Stimulated activated CD4-positive, alpha-beta T cell treated with anti-CD3 and anti-CD28 coated beads, Interleukin-1b, Interleukin-23, amount 100 ng/mL, for 24 hours (primary cell): ENCODE results near the gene IRS2.

Source experiments
- DNase-seq, 4 experiments: peaks; one replicate each; pipeline ENCODE4 v3.0.0-alpha.2; 2020; ENCODE audit warnings: low read depth in 4 of 4, low spot score in 1 of 4

Gene IRS2

GRCh38 chr13:109782066-109782822 lies 4.1 kb downstream of the IRS2 start:
- no peak for DNase-seq

GRCh38 chr13:109781384-109782065 lies 4.9 kb downstream of the IRS2 start:
- DNase-seq: no peak

- no peak for DNase-seq
Measured at GRCh38 chr13:109780845-109781383, 5.5 kb downstream of the IRS2 start.

- DNase-seq: no peak
Measured at GRCh38 chr13:109779876-109780510, 6.4 kb downstream of the IRS2 start.

- no peak for DNase-seq
Measured at GRCh38 chr13:109779074-109779473, 7.3 kb downstream of the IRS2 start.

GRCh38 chr13:109778102-109778542 lies 8.3 kb downstream of the IRS2 start:
- no peak for DNase-seq

- no peak for DNase-seq
Measured at GRCh38 chr13:109776575-109776974, 9.8 kb downstream of the IRS2 start.

- DNase-seq: no peak
Measured at GRCh38 chr13:109773786-109774185, 12.6 kb downstream of the IRS2 start.

GRCh38 chr13:109773276-109773675 lies 13.1 kb downstream of the IRS2 start:
- DNase-seq: no peak

GRCh38 chr13:109771926-109772325 lies 14.5 kb downstream of the IRS2 start:
- no peak for DNase-seq

GRCh38 chr13:109770436-109770835 lies 15.9 kb downstream of the IRS2 start:
- no peak for DNase-seq

- DNase-seq: no peak
Measured at GRCh38 chr13:109769921-109770320, 16.5 kb downstream of the IRS2 start.

GRCh38 chr13:109769275-109769674 lies 17.1 kb downstream of the IRS2 start:
- DNase-seq: no peak

- no peak for DNase-seq
Measured at GRCh38 chr13:109768616-109769015, 17.8 kb downstream of the IRS2 start.

GRCh38 chr13:109768176-109768575 lies 18.2 kb downstream of the IRS2 start:
- DNase-seq: no peak

- DNase-seq: no peak
Measured at GRCh38 chr13:109767023-109767422, 19.4 kb downstream of the IRS2 start.

- no peak for DNase-seq
Measured at GRCh38 chr13:109764470-109765291, 21.7 kb downstream of the IRS2 start.

GRCh38 chr13:109764045-109764444 lies 22.3 kb downstream of the IRS2 start:
- no peak for DNase-seq

- no peak for DNase-seq
Measured at GRCh38 chr13:109762791-109763190, 23.6 kb downstream of the IRS2 start.

- DNase-seq: no peak
Measured at GRCh38 chr13:109761695-109762094, 24.7 kb downstream of the IRS2 start.

GRCh38 chr13:109760951-109761350 lies 25.4 kb downstream of the IRS2 start:
- DNase-seq: no peak
